GM19099 (cell line): ENCODE measurements around the gene PSMF1.

Source experiments
- POLR2A ChIP-seq: IDR thresholded peaks from 3 replicates; pipeline ENCODE4 v1.6.1; 2011; ENCODE audit warnings: low read depth; ENCODE audit not compliant: insufficient read length; ENCODE audit errors: extremely low read depth

The PSMF1 gene

DNA sequence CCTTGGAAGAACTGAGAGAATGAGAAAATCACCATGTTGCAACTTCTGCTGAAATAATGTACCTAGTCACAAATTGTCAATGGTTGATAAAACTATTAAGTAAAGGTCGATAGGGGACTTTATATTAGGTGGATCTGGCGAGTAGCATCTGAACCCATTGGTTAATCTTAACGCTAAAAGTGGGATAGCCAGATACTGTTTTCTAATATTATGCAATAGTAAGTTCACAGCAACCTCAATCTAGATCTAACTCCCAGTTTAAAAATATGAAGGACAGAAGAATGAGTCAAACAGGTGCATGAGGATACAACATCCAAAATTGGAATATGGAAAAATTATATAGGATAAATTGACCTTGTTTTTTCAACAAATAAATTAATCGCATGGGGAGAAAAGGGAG lies 18.8 kb downstream of the PSMF1 start:
- no peak for TF ChIP-seq POLR2A

- TF ChIP-seq POLR2A, result no peak
These were observed 26.2 kb downstream of the PSMF1 start for GRCh38 chr20:1144401-1145172.

- TF ChIP-seq POLR2A, result no peak
These were observed 28.6 kb downstream of the PSMF1 start for GRCh38 chr20:1146957-1147356.

- no peak for TF ChIP-seq POLR2A
These were observed 31.8 kb downstream of the PSMF1 start for GRCh38 chr20:1150218-1150617.

DNA sequence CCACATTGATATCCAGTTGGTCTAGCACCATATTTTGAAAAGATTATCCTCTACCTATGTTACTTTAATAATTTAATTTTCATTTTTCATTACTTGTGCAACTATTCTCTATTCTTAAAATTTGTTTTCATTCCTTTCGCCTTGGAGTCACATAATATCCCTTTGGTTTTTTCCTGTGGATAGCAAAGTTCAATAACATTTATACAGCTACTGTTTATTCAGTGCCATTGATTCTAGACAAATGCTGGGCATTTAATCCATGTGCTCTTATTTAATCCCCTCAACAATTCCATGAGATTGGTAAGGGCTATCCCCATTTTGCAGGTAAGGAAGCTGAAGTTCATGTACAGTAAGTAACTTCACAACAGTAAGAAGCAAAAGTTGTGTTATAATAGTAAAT lies 32.6 kb downstream of the PSMF1 start:
- no peak for TF ChIP-seq POLR2A

GRCh38 chr20:1154226-1154625 lies 35.8 kb downstream of the PSMF1 start:
- TF ChIP-seq POLR2A, result no peak

DNA sequence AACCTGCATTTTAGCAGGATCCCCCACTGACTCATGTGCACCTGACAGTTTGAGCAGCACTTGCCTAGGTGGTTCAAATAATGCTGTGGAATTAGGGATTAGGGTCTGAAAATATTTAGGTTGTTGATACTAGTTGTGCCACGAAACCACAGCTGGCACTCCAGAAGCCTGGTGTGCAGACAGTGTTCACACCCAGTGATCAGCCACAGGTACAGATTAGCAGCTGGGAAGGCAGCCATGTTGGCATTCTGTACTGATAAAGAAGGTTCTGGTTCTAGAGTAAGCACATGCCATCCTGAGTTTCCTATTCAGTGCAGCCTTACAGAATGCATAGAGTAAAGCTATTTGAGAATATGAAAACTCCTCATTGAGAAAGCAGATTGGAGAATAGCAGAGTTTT lies 36.3 kb downstream of the PSMF1 start:
- TF ChIP-seq POLR2A, result no peak

- no peak for TF ChIP-seq POLR2A
These were observed 36.9 kb downstream of the PSMF1 start for GRCh38 chr20:1155342-1155741.

GRCh38 chr20:1160496-1160895 lies 42.1 kb downstream of the PSMF1 start:
- no peak for TF ChIP-seq POLR2A

DNA sequence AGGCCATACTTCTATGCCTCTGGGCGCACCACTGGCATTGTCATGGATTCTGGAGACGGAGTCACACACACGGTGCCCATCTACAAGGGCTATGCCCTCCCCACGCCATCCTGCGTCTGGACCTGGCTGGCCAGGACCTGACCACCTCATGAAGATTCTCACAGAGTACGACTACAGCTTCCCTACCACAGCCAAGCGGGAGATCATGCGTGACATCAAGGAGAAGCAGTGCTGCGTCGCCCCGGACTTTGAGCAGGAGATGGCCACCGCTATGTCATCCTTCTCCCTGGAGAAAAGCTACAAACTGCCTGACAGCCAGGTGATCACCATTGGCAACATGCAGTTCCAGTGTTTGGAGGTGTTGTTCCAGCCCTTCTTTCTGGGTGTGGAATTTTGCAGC lies 42.6 kb downstream of the PSMF1 start:
- no peak for TF ChIP-seq POLR2A

DNA sequence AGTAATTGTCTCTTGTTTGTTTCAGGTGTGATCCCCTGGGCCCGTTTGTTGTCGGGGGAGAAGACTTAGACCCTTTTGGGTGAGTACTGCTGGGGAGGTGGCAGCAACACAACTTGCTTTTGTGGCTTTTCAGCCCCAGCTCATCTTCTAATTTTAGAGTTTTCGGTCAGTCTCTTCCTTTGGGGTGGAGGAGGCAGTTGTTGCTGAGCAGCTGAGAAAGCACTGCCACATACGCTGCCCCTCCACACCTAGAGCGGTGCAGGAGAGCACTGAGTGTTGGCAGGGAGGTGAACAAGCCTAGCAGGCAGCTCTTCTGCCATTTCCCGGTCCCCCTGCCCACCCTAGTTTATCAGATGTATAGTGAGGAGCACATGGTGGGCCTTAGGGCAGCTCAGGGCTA lies 44.7 kb downstream of the PSMF1 start:
- TF ChIP-seq POLR2A, result no peak

DNA sequence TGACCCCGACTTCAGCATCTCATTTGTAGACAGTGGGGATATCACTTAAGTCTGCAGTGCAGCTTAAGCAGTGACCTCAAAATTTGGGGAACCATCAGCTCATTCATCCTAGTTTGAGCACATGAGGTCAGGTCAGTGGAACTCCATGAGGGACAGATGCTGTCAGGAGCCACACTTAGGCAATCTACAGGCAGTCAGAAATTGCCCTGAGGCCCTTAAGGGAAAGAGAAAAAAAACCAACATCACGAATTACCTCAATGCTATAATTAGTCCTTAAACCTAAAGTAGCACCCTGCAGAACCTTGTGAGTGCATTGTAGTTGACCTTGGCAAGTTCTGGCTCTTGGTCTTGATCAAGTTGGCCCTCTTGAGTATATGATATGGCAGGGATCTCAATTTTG lies 45.3 kb downstream of the PSMF1 start:
- TF ChIP-seq POLR2A, result no peak

DNA sequence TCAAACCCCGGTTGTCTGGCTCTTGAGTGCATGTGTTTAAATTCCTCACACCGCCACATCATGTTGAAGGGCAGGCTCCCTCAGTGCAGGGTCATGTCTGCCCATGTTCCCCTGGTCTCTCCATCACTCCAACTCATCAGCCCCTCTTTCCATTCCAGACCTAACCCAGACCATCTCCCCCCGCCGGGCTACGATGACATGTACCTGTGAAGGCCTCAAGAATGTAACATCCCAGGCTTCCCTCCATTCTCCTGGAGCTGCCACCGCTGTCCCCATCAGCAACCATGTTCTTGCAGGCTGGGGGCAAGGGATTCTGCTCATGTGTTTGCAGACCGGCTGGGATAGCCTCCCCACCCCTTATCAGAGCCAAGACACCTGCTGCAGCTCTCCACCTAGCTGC lies 46.5 kb downstream of the PSMF1 start:
- no peak for TF ChIP-seq POLR2A

GRCh38 chr20:1165521-1165920 lies 47.1 kb downstream of the PSMF1 start:
- TF ChIP-seq POLR2A, result no peak

GRCh38 chr20:1165941-1166340 lies 47.5 kb downstream of the PSMF1 start:
- TF ChIP-seq POLR2A, result no peak

GRCh38 chr20:1166948-1167720 lies 48.7 kb downstream of the PSMF1 start:
- TF ChIP-seq POLR2A, result no peak

- TF ChIP-seq POLR2A, result no peak
These were observed 50.8 kb downstream of the PSMF1 start for GRCh38 chr20:1169224-1169623.

GRCh38 chr20:1171461-1172093 lies 53.2 kb downstream of the PSMF1 start:
- no peak for TF ChIP-seq POLR2A
